Fibroblast of skin of abdomen (primary cell): ENCODE data around the gene DPH7.
"Not testable (repeated sequence)": the region's sequence is repeated elsewhere in the genome, so short reads cannot be mapped to it uniquely, and the experiment has no call there.

Experiments
- DNase-seq: peaks from one replicate; pipeline ENCODE4 v3.0.0-alpha.2; 2013

Gene DPH7

GRCh38 chr9:137545123-137545522 is 33.6 kb downstream of the DPH7 start:
- DNase-seq = no peak

- DNase-seq = no peak
These were observed 34.5 kb downstream of the DPH7 start for GRCh38 chr9:137544176-137544760.

- no peak for DNase-seq
These were observed 35.3 kb downstream of the DPH7 start for GRCh38 chr9:137543237-137543963.

GRCh38 chr9:137542486-137542885 is 36.2 kb downstream of the DPH7 start:
- no peak for DNase-seq

- no peak for DNase-seq
These were observed 38.2 kb downstream of the DPH7 start for GRCh38 chr9:137540536-137540935.

- no peak for DNase-seq
These were observed 40.7 kb downstream of the DPH7 start for GRCh38 chr9:137538058-137538457.

- not testable (repeated sequence) for DNase-seq
These were observed 42.1 kb downstream of the DPH7 start for GRCh38 chr9:137536594-137537131.

GRCh38 chr9:137535120-137535428 is 43.7 kb downstream of the DPH7 start:
- DNase-seq = no peak

GRCh38 chr9:137534256-137535119 is 44.2 kb downstream of the DPH7 start:
- peak; percentile 53 for DNase-seq

GRCh38 chr9:137532891-137533468 is 45.7 kb downstream of the DPH7 start:
- DNase-seq = not testable (repeated sequence)

- no peak for DNase-seq
These were observed 47.5 kb downstream of the DPH7 start for GRCh38 chr9:137531099-137531765.

GRCh38 chr9:137530331-137530730 is 48.4 kb downstream of the DPH7 start:
- no peak for DNase-seq

- DNase-seq = no peak
These were observed 53.8 kb downstream of the DPH7 start for GRCh38 chr9:137524981-137525317.

- DNase-seq = no peak
These were observed 54.4 kb downstream of the DPH7 start for GRCh38 chr9:137524161-137524980.

- DNase-seq = no peak
These were observed 55.8 kb downstream of the DPH7 start for GRCh38 chr9:137522746-137523455.

GRCh38 chr9:137521405-137521985 is 57.2 kb downstream of the DPH7 start:
- DNase-seq = no peak

- no peak for DNase-seq
These were observed 57.9 kb downstream of the DPH7 start for GRCh38 chr9:137520614-137521404.

- DNase-seq = no peak
These were observed 59.2 kb downstream of the DPH7 start for GRCh38 chr9:137519553-137519952.

- DNase-seq = peak; percentile 31
These were observed 59.9 kb downstream of the DPH7 start for GRCh38 chr9:137518661-137519459.
